Cardiac fibroblast (primary cell): ENCODE measurements around the gene WIPI1.
A peak's percentile ranks its signal among the peaks of the same experiment; 100 is the strongest.
"Not testable (repeated sequence)": the region's sequence is repeated elsewhere in the genome, so short reads cannot be mapped to it uniquely, and the experiment has no call there.

Source experiments
- DNase-seq, 2 donors: peaks; one replicate each; pipeline versions ENCODE4 v3.0.0 to v3.0.0-alpha.2; 2010; ENCODE audit warnings: low read depth in 2 of 2
- H3K4me3 ChIP-seq, 2 donors: replicated peaks in 1 of 2; 1 replicate in 1 of 2; 2 replicates in 1 of 2; pipeline ENCODE4 v1.5.1; 2011; ENCODE audit warnings: low read depth in 2 of 2, low read length in 2 of 2, mild to moderate bottlenecking in 2 of 2, moderate library complexity in 1 of 2
- CTCF ChIP-seq: IDR thresholded peaks from one replicate; pipeline ENCODE4 v1.5.1; 2011; ENCODE audit warnings: low read depth, mild to moderate bottlenecking, low read length, inconsistent platforms

The WIPI1 gene

GRCh38 chr17:68379177-68379510 is 78.2 kb downstream of the WIPI1 start:
- H3K4me3 ChIP-seq = no peak overlapping the region
- no peak for DNase-seq
- TF ChIP-seq CTCF = no peak

- peak; percentile 97 to 98 for DNase-seq
- TF ChIP-seq CTCF = no peak
These were observed 78.8 kb downstream of the WIPI1 start for GRCh38 chr17:68378268-68379176.

GRCh38 chr17:68377771-68378267 is 79.5 kb downstream of the WIPI1 start:
- DNase-seq = no peak
- TF ChIP-seq CTCF = no peak
- H3K4me3 ChIP-seq = peak overlapping the region in 1 of 2 donors; percentile 19

More at GRCh38 chr17:68378268-68379176, 78.8 kb downstream of the WIPI1 start:
- peak overlapping the region in 1 of 2 donors; percentile 19 for H3K4me3 ChIP-seq

GRCh38 chr17:68376178-68376577 is 81.1 kb downstream of the WIPI1 start:
- not testable (repeated sequence) for DNase-seq, H3K4me3 ChIP-seq

DNA sequence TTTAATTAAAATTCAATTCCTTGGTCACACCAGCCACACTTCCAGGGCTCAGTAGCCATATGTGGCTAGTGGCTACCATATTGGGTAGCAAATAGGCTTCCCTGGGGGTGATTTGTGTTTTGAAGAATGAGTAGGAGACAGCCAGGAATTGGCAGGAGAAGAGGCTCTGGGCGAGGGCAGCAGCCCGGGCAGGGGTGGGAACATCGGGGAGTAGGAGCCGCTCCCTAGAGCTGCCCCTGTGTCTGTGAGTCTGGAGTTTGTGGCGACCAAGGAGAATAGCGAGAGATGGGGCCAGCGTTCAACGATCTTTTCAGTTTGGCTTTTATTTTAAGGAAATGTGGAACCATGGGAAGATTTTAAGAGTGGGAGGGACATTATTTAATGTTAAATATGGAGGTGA is 81.7 kb downstream of the WIPI1 start:
- no peak for DNase-seq
- no peak for TF ChIP-seq CTCF
- H3K4me3 ChIP-seq = no peak overlapping the region
